Adrenal gland (tissue), 5 donors: ENCODE measurements around the gene SPPL2B.

Experiments used
- CTCF ChIP-seq, 6 experiments: fragments of 450-650 bp in 4 of 6; fragments of 200-600 bp in 2 of 6; sonication (generic) in 1 of 6; IDR thresholded peaks; 1 replicate in 5 of 6; 2 replicates in 1 of 6; pipeline versions ENCODE4 v1.5.1 to v1.8.0; 2016 to 2021; ENCODE audit warnings: antibody characterized with exemption in 6 of 6, mild to moderate bottlenecking in 2 of 6, moderate library complexity in 1 of 6
- POLR2A ChIP-seq, 2 donors: fragments of 450-650 bp; IDR thresholded peaks; one replicate each; pipeline ENCODE4 v1.6.1; 2017; ENCODE audit warnings: antibody characterized with exemption in 2 of 2, mild to moderate bottlenecking in 2 of 2, moderate library complexity in 1 of 2
- donor health status: DM: no; HTN: no; CAD: no.

GRCh38 chr19:2324220-2324948, 4.1 kb upstream of the SPPL2B start:
- TF ChIP-seq CTCF (IDR thresholded peaks at IDR 0.05) (no peak), POLR2A (IDR thresholded peaks at IDR 0.05) (no peak)
